Right cardiac atrium (tissue), 5 donors: ENCODE data around the gene WSCD1. TPM values are rescaled to one million over a fixed set of nuclear protein-coding genes. Genes with fewer than 3 reads are reported as not detected.

Experiments
- ATAC-seq, 2 donors: fragments of 200-7000 bp; cut with Tn5 transposase; one replicate each; pipeline versions ENCODE4 v1.8.0 to v1.9.1; 2020; ENCODE audit warnings: moderate library complexity in 2 of 2, mild to moderate bottlenecking in 1 of 2
- DNase-seq, 3 donors: peaks; one replicate each; pipeline ENCODE4 v3.0.0-alpha.2; 2020
- H3K27ac ChIP-seq: one replicate; pipeline ENCODE4 v1.5.1; 2013; ENCODE audit warnings: mild to moderate bottlenecking, low read length, control low read depth, moderate library complexity
- H3K27me3 ChIP-seq: one replicate; pipeline ENCODE4 v1.6.1; 2013; ENCODE audit not compliant: control insufficient read depth, insufficient read depth
- H3K4me1 ChIP-seq: one replicate; pipeline ENCODE4 v1.6.1; 2013; ENCODE audit warnings: low read length; ENCODE audit not compliant: control insufficient read depth, insufficient read depth
- H3K4me3 ChIP-seq: one replicate; pipeline ENCODE4 v1.5.1; 2013; ENCODE audit warnings: low read length, control low read depth
- H3K9me3 ChIP-seq: one replicate; pipeline ENCODE4 v1.6.1; 2013; ENCODE audit warnings: low read length; ENCODE audit not compliant: control insufficient read depth
- WGBS: extraction: QIAGEN DNeasy Blood & Tissue Kit; methylation state at CpG from one replicate; pipeline ENCODE4 v1.1.7; 2013; 5-methylcytosine and 5-hydroxymethylcytosine counted together
- intact Hi-C, 4 donors: fragments of 100-400 bp; cut with DNase I; formaldehyde crosslinking; loops; one replicate each; pipeline versions ENCODE4 v1.11.0 to v1.14.0; 2022 to 2023
- polyA plus RNA-seq: library from polyadenylated mRNA; stranded (reverse); fragments of 200-250 nt; gene quantifications from one replicate; pipeline ENCODE4 v1.2.3, GENCODE V29; 2013
- total RNA-seq, 4 donors: library from RNA; stranded (reverse); fragmentation: NEBNext Ultra II Directional; extraction: Animal tissue kit (Norgen Biotek cat#: 25700); gene quantifications; one replicate each; pipeline ENCODE4 v1.2.1, GENCODE V29; 2021
- donor health status: healthy with polysubstance abuse.
- donor health status: DM: no; HTN: yes; CAD: no.
- donor health status: DM: no; HTN: no; CAD: no.
- donor health status: DM: no; HTN: yes; CAD: no; lungs with severe emphysema.
- donor health status: DM: yes; HTN: yes; CAD: no.

Gene WSCD1
- total and polyA plus RNA-seq, 5 donors: 2.6 to 9.2 (median 6.4) TPM

GRCh38 chr17:6098050-6098822 lies 28.1 kb downstream of the WSCD1 start:
- no peaks in the 10 kb centered on the region for H3K9me3 ChIP-seq
- DNase-seq (no peak), ATAC-seq (peak; percentile 82 to 97)
- WGBS: 28% methylated on average over 11 of the region's 11 CpGs
- H3K4me1 ChIP-seq: peaks cover 2% of the 10 kb centered on the region
- no peaks in the 10 kb centered on the region for H3K27me3 ChIP-seq
- no peak overlapping the region for H3K4me3 ChIP-seq
- intact Hi-C loops: no loop called here
- H3K27ac ChIP-seq: peak overlapping the region; percentile 50

DNA sequence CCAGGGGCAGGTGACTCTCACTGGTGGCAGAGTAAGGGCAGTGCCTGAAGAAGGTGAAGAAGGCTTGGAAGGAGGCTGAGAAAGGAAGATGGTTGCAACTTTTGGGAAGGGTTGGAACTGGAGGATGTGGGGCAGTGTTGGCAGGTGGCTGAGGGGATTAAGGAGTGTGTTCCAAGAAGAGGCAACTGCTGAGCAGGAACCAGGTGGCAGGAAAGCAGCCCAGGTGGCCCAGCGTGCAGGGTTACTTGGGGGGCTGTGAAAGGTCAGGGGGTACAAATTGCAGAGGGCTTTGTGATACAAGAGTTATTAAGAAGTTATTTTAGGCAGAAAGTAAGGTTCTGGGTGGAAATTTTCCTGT lies 28.6 kb downstream of the WSCD1 start:
- no peaks in the 10 kb centered on the region for H3K9me3 ChIP-seq
- H3K4me3 ChIP-seq: no peak overlapping the region
- ATAC-seq (no peak), DNase-seq (no peak)
- 63% methylated on average over 1 of the region's 1 CpG for WGBS
- H3K27ac ChIP-seq: peak overlapping the region; percentile 46
- peaks cover 2% of the 10 kb centered on the region for H3K4me1 ChIP-seq
- no peaks in the 10 kb centered on the region for H3K27me3 ChIP-seq
- intact Hi-C loops: no loop called here

DNA sequence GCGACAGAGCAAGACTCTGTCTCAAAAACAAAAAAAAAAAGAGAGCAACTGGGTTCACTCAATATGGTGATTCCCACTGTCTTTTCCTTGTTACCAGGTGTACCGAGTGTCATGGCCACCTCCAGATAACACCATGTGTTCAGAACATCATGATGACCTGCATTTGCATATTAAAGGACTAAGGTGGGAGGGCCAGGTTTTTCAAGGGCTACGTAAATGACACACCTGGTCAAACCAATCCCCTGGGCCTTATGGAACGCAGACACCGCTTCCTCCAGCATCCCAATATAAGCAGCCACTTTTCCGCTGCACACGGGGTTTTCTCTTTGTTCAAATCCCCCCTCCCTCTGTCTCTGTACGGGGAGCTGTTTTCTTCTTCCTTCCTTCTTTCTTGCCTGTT lies 29.3 kb downstream of the WSCD1 start:
- DNase-seq (no peak), ATAC-seq (no peak)
- Histone ChIP-seq H3K27ac (no peak overlapping the region), H3K4me1 (peaks cover 2% of the 10 kb centered on the region), H3K4me3 (no peak overlapping the region), H3K9me3 (no peaks in the 10 kb centered on the region), H3K27me3 (no peaks in the 10 kb centered on the region)
- intact Hi-C loops: no loop called here
- 86% methylated on average over 8 of the region's 8 CpGs for WGBS

DNA sequence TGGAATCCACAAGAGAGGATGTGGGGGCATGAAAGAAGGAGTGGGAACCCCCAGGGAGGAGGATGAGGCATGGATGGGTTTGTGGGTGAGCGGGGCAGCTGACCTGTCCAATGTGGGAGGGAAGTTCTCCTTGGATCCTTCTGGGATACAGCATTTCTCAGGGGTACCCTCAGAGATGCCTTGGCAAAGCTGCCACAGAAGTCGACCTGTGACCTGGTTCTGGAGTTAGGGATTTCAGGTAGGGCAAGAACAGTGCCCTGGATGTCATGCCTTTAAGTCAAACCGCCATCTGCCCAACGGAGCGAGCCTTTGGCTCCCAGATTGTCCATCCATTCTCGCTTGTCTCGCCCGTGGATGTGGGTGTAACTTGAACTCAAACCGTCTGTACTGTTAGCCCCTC lies 30.0 kb downstream of the WSCD1 start:
- no peak for ATAC-seq
- Histone ChIP-seq H3K4me1 (peaks cover 2% of the 10 kb centered on the region), H3K27ac (no peak overlapping the region)

GRCh38 chr17:6100891-6101500 lies 30.8 kb downstream of the WSCD1 start:
- Histone ChIP-seq H3K4me3 (no peak overlapping the region), H3K27me3 (no peaks in the 10 kb centered on the region), H3K27ac (no peak overlapping the region), H3K9me3 (no peaks in the 10 kb centered on the region), H3K4me1 (peaks cover 2% of the 10 kb centered on the region)
- intact Hi-C loops: no loop called here
- ATAC-seq (no peak), DNase-seq (no peak)
- WGBS: 76% methylated on average over 7 of the region's 7 CpGs

More for the DNA sequence above, 30.0 kb downstream of the WSCD1 start:
- no peaks in the 10 kb centered on the region for H3K27me3 ChIP-seq
- WGBS: 90% methylated on average over 9 of the region's 9 CpGs
- intact Hi-C loops: no loop called here
- DNase-seq: no peak
- no peaks in the 10 kb centered on the region for H3K9me3 ChIP-seq
- no peak overlapping the region for H3K4me3 ChIP-seq

DNA sequence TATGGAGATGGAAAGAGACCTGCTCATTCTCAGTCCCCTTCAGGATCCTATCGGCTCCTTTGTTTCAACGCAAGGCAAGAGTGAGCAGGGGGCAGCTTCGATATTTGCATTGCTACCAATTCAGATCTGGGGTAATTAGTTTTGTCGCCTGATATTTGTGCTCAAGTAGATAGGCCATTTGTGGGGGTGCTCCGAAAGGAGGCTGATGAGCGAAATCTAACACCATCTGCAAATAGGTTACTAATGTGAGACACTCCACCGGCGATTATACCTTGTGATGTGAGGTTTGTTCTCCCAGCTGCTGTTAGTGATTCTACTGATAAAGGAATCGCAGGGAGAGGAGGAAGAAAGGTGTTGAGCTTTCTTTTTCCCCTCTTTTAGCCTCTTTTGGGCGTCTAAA lies 31.5 kb downstream of the WSCD1 start:
- DNase-seq (no peak), ATAC-seq (no peak)
- Histone ChIP-seq H3K27ac (no peak overlapping the region), H3K9me3 (no peaks in the 10 kb centered on the region), H3K4me3 (no peak overlapping the region), H3K4me1 (peaks cover 2% of the 10 kb centered on the region), H3K27me3 (no peaks in the 10 kb centered on the region)
- WGBS: 57% methylated on average over 10 of the region's 10 CpGs
- intact Hi-C loops: no loop called here

DNA sequence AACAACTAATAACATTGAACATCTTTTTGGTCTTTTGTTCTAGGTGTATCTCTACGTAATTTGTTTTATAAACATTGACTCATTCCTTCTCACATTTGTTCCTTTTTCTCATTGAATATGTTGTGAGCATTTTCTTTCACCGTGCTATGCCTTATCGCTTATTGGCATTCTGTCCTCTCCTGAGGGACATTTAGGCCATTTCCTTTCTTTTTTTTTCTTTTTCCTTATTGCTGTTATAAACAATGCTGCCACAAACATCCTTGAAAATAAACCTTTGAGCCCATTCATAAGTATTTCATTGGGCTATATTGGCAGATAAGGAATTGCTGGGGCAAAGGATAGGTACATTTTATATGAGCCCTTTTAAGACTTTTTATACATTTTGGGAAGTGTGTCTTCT lies 32.4 kb downstream of the WSCD1 start:
- 52% methylated on average over 3 of the region's 3 CpGs for WGBS
- no peaks in the 10 kb centered on the region for H3K27me3 ChIP-seq
- no peak overlapping the region for H3K27ac ChIP-seq
- no peaks in the 10 kb centered on the region for H3K9me3 ChIP-seq
- peaks cover 2% of the 10 kb centered on the region for H3K4me1 ChIP-seq
- ATAC-seq (no peak), DNase-seq (no peak)
- H3K4me3 ChIP-seq: no peak overlapping the region
- intact Hi-C loops: no loop called here

GRCh38 chr17:6104956-6105648 lies 34.9 kb downstream of the WSCD1 start:
- 76% methylated on average over 12 of the region's 12 CpGs for WGBS
- no peak for ATAC-seq
- intact Hi-C loops: no loop called here
- no peak for DNase-seq
- Histone ChIP-seq H3K4me1 (no peaks in the 10 kb centered on the region), H3K27ac (no peak overlapping the region), H3K9me3 (no peaks in the 10 kb centered on the region), H3K4me3 (no peak overlapping the region), H3K27me3 (no peaks in the 10 kb centered on the region)

DNA sequence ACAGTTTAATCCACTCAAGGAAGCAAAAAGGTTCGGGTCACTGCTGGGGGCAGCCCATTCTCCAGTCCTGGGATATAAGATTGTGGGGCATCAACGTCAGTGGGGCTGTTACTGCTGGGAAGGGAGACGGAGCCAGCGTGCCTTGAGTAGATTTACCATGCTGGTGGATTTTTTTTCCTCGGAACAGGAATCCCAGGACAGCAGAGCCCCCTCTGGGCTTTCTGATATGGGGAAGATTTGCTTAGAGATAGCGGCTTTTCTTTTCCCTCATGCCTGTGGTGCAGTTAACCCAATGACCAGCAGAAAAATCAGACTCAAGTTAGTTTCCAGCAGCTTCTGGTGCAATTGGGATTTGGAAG lies 35.4 kb downstream of the WSCD1 start:
- ATAC-seq: no peak
- no peak overlapping the region for H3K27ac ChIP-seq
- DNase-seq: no peak
- no peak overlapping the region for H3K4me3 ChIP-seq
- intact Hi-C loops: no loop called here
- H3K9me3 ChIP-seq: no peaks in the 10 kb centered on the region
- H3K4me1 ChIP-seq: no peaks in the 10 kb centered on the region
- H3K27me3 ChIP-seq: no peaks in the 10 kb centered on the region
- 60% methylated on average over 6 of the region's 6 CpGs for WGBS

DNA sequence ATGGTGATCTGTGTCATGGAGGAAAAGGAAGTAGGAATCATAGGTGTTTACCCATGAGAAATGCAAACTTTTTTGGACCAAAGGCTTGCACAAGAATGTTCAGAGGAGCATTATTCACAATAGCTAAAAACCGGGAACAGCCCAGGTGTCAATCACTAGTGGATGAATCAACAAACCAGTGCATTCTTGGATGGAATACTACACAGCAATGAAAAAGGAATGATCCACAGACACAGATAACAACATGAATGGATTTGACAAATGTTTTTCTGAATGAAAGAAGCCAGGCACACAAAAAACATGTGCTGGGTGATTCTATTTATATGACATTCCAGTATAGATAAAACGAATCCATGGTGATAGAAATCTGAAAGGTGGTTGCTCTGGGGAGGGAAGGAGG lies 36.0 kb downstream of the WSCD1 start:
- H3K27me3 ChIP-seq: no peaks in the 10 kb centered on the region
- no peaks in the 10 kb centered on the region for H3K4me1 ChIP-seq
- no peak for ATAC-seq
- no peak overlapping the region for H3K27ac ChIP-seq
- intact Hi-C loops: no loop called here
- no peak overlapping the region for H3K4me3 ChIP-seq
- 78% methylated on average over 2 of the region's 2 CpGs for WGBS
- no peaks in the 10 kb centered on the region for H3K9me3 ChIP-seq
- DNase-seq: no peak

GRCh38 chr17:6107791-6108190 lies 37.6 kb downstream of the WSCD1 start:
- no peaks in the 10 kb centered on the region for H3K4me1 ChIP-seq
- WGBS: 92% methylated on average over 12 of the region's 12 CpGs
- intact Hi-C loops: no loop called here
- H3K27ac ChIP-seq: no peak overlapping the region
- DNase-seq (no peak), ATAC-seq (no peak)
- H3K9me3 ChIP-seq: no peaks in the 10 kb centered on the region
- H3K4me3 ChIP-seq: no peak overlapping the region
- no peaks in the 10 kb centered on the region for H3K27me3 ChIP-seq
